Smooth muscle cell of the pulmonary artery (primary cell): ENCODE data around the gene DRG2. TPM values are rescaled to one million over a fixed set of nuclear protein-coding genes. Genes with fewer than 3 reads are reported as not detected.

Experiments
- total RNA-seq: library from RNA; depleted of rRNA; stranded (reverse); fragments of >200 nt; gene quantifications from 2 replicates; pipeline ENCODE4 v1.2.3, GENCODE V29; 2014

The DRG2 gene
- total RNA-seq: 35.4 and 38.3 TPM in 2 replicates

GRCh38 chr17:18087610-18088491 is at the start of gene DRG2:
Gene DRG2 (plus strand): TSS chr17:18087948. CDS start chr17:18088024, 76 bp downstream.

GRCh38 chr17:18038861-18039534 is 48.8 kb upstream of the DRG2 start, which contains the start of the genes ATPAF2 and GID4:
Gene ATPAF2 (minus strand): TSS chr17:18039168. CDS start chr17:18039013, 155 bp downstream.
Gene GID4 (plus strand): TSS chr17:18039408. CDS start chr17:18039465, 57 bp downstream.

GRCh38 chr17:18108401-18109312 is 20.9 kb downstream of the DRG2 start, which contains the start of gene MYO15A:
Gene MYO15A (plus strand): TSS chr17:18108756. CDS start chr17:18118801, 10,045 bp downstream.

Other genes starting within 250 kb of the DRG2 start
- gene TOM1L2, start 115.5 kb upstream of the DRG2 start, total RNA-seq: 42.6 and 45.9 TPM in 2 replicates
- gene DRC3, start 115.1 kb upstream of the DRG2 start, total RNA-seq: 1.2 and 1.8 TPM in 2 replicates
- 13.0 and 18.5 TPM in 2 replicates for gene ATPAF2, start 48.8 kb upstream of the DRG2 start, total RNA-seq
- 14.3 and 14.6 TPM in 2 replicates for gene GID4, start 48.5 kb upstream of the DRG2 start, total RNA-seq
- gene MYO15A, start 20.8 kb downstream of the DRG2 start, total RNA-seq: 1.4 and 1.9 TPM in 2 replicates
- 172 and 177 TPM in 2 replicates for gene ALKBH5, start 95.9 kb downstream of the DRG2 start, total RNA-seq
- 41.2 and 49.5 TPM in 2 replicates for gene LLGL1, start 137.7 kb downstream of the DRG2 start, total RNA-seq
- gene FLII, start 170.8 kb downstream of the DRG2 start, total RNA-seq: 293 and 417 TPM in 2 replicates
- 22.6 and 24.4 TPM in 2 replicates for gene MIEF2, start 172.7 kb downstream of the DRG2 start, total RNA-seq
- 19.7 and 24.7 TPM in 2 replicates for gene TOP3A, start 227.0 kb downstream of the DRG2 start, total RNA-seq
- gene SMCR8, start 227.3 kb downstream of the DRG2 start, total RNA-seq: 27.4 and 31.9 TPM in 2 replicates